Measurements from ENCODE around the gene MESP1. TPM values are rescaled to one million over a fixed set of nuclear protein-coding genes. Genes with fewer than 3 reads are reported as not detected.

MESP1 gene
- total and polyA plus RNA-seq, 2 of the 13 experiments (the other 11 are each of a cell fraction or from before 2014, with no cell fraction given), result not detected

DNA sequence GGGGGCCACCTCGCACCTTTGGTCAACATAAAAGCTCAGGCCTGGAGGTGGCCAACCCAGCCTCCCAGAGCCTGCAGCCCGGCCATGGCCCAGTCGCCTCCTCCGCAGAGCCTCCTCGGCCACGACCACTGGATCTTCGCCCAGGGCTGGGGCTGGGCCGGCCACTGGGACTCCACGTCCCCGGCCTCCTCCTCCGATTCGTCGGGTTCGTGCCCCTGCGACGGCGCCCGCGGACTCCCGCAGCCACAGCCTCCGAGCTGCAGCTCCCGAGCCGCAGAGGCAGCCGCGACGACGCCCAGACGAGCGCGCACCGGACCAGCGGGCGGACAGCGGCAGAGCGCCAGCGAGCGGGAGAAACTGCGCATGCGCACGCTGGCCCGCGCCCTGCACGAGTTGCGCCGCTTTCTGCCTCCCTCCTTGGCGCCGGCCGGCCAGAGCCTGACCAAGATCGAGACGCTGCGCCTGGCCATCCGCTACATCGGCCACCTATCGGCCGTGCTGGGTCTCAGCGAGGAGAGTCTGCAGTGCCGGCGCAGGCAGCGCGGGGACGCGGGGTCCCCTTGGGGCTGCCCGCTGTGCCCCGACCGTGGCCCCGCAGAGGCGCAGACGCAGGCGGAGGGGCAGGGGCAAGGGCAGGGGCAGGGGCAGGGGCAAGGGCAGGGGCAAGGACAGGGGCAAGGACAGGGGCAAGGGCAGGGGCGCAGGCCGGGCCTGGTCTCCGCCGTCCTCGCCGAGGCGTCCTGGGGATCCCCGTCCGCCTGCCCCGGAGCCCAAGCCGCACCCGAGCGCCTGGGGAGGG, 25.4 kb upstream of the MESP1 start, which contains the start of gene MESP2 (continued):
- TF ChIP-seq, protein P1, sequence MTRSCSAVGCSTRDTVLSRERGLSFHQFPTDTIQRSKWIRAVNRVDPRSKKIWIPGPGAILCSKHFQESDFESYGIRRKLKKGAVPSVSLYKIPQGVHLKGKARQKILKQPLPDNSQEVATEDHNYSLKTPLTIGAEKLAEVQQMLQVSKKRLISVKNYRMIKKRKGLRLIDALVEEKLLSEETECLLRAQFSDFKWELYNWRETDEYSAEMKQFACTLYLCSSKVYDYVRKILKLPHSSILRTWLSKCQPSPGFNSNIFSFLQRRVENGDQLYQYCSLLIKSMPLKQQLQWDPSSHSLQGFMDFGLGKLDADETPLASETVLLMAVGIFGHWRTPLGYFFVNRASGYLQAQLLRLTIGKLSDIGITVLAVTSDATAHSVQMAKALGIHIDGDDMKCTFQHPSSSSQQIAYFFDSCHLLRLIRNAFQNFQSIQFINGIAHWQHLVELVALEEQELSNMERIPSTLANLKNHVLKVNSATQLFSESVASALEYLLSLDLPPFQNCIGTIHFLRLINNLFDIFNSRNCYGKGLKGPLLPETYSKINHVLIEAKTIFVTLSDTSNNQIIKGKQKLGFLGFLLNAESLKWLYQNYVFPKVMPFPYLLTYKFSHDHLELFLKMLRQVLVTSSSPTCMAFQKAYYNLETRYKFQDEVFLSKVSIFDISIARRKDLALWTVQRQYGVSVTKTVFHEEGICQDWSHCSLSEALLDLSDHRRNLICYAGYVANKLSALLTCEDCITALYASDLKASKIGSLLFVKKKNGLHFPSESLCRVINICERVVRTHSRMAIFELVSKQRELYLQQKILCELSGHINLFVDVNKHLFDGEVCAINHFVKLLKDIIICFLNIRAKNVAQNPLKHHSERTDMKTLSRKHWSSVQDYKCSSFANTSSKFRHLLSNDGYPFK (CRISPR knock-in tag; IDR thresholded peaks at IDR 0.05; ENCODE audit: borderline replicate concordance), result no peak
- TF ChIP-seq HES4 (CRISPR knock-in tag; IDR thresholded peaks at IDR 0.05; ENCODE audit: borderline replicate concordance) (peak; percentile 47; the same call in 1 of the 2 replicates), MYC (CRISPR knock-in tag; IDR thresholded peaks at IDR 0.05; ENCODE audit: borderline replicate concordance) (peak; percentile 76; the same call in 1 of the 2 replicates), SP4 (CRISPR knock-in tag; IDR thresholded peaks at IDR 0.05) (peak; percentile 65), GTF2F1 (IDR thresholded peaks at IDR 0.05; ENCODE audit: low read length) (no peak), ZFP1 (CRISPR knock-in tag; IDR thresholded peaks at IDR 0.05) (no peak), TARDBP (CRISPR knock-in tag; IDR thresholded peaks at IDR 0.05) (no peak; the same call in 1 of the 2 replicates), ZBTB1 (CRISPR knock-in tag; IDR thresholded peaks at IDR 0.05; ENCODE audit: borderline replicate concordance) (no peak)
- TF ChIP-seq, protein P2, sequence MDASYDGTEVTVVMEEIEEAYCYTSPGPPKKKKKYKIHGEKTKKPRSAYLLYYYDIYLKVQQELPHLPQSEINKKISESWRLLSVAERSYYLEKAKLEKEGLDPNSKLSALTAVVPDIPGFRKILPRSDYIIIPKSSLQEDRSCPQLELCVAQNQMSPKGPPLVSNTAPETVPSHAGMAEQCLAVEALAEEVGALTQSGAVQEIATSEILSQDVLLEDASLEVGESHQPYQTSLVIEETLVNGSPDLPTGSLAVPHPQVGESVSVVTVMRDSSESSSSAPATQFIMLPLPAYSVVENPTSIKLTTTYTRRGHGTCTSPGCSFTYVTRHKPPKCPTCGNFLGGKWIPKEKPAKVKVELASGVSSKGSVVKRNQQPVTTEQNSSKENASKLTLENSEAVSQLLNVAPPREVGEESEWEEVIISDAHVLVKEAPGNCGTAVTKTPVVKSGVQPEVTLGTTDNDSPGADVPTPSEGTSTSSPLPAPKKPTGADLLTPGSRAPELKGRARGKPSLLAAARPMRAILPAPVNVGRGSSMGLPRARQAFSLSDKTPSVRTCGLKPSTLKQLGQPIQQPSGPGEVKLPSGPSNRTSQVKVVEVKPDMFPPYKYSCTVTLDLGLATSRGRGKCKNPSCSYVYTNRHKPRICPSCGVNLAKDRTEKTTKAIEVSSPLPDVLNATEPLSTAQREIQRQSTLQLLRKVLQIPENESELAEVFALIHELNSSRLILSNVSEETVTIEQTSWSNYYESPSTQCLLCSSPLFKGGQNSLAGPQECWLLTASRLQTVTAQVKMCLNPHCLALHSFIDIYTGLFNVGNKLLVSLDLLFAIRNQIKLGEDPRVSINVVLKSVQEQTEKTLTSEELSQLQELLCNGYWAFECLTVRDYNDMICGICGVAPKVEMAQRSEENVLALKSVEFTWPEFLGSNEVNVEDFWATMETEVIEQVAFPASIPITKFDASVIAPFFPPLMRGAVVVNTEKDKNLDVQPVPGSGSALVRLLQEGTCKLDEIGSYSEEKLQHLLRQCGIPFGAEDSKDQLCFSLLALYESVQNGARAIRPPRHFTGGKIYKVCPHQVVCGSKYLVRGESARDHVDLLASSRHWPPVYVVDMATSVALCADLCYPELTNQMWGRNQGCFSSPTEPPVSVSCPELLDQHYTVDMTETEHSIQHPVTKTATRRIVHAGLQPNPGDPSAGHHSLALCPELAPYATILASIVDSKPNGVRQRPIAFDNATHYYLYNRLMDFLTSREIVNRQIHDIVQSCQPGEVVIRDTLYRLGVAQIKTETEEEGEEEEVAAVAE (CRISPR knock-in tag; IDR thresholded peaks at IDR 0.05; ENCODE audit: borderline replicate concordance), result no peak
- TF ChIP-seq, protein P3, sequence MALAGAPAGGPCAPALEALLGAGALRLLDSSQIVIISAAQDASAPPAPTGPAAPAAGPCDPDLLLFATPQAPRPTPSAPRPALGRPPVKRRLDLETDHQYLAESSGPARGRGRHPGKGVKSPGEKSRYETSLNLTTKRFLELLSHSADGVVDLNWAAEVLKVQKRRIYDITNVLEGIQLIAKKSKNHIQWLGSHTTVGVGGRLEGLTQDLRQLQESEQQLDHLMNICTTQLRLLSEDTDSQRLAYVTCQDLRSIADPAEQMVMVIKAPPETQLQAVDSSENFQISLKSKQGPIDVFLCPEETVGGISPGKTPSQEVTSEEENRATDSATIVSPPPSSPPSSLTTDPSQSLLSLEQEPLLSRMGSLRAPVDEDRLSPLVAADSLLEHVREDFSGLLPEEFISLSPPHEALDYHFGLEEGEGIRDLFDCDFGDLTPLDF (CRISPR knock-in tag; IDR thresholded peaks at IDR 0.05), result peak; percentile 71; the same call in 1 of the 2 replicates
- TF ChIP-seq, protein P4, sequence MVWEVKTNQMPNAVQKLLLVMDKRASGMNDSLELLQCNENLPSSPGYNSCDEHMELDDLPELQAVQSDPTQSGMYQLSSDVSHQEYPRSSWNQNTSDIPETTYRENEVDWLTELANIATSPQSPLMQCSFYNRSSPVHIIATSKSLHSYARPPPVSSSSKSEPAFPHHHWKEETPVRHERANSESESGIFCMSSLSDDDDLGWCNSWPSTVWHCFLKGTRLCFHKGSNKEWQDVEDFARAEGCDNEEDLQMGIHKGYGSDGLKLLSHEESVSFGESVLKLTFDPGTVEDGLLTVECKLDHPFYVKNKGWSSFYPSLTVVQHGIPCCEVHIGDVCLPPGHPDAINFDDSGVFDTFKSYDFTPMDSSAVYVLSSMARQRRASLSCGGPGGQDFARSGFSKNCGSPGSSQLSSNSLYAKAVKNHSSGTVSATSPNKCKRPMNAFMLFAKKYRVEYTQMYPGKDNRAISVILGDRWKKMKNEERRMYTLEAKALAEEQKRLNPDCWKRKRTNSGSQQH (CRISPR knock-in tag; IDR thresholded peaks at IDR 0.05; ENCODE audit: low read depth), result no peak
- TF ChIP-seq, protein P5, sequence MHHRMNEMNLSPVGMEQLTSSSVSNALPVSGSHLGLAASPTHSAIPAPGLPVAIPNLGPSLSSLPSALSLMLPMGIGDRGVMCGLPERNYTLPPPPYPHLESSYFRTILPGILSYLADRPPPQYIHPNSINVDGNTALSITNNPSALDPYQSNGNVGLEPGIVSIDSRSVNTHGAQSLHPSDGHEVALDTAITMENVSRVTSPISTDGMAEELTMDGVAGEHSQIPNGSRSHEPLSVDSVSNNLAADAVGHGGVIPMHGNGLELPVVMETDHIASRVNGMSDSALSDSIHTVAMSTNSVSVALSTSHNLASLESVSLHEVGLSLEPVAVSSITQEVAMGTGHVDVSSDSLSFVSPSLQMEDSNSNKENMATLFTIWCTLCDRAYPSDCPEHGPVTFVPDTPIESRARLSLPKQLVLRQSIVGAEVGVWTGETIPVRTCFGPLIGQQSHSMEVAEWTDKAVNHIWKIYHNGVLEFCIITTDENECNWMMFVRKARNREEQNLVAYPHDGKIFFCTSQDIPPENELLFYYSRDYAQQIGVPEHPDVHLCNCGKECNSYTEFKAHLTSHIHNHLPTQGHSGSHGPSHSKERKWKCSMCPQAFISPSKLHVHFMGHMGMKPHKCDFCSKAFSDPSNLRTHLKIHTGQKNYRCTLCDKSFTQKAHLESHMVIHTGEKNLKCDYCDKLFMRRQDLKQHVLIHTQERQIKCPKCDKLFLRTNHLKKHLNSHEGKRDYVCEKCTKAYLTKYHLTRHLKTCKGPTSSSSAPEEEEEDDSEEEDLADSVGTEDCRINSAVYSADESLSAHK (CRISPR knock-in tag; IDR thresholded peaks at IDR 0.05; ENCODE audit: borderline replicate concordance), result no peak
- TF ChIP-seq, protein P6, sequence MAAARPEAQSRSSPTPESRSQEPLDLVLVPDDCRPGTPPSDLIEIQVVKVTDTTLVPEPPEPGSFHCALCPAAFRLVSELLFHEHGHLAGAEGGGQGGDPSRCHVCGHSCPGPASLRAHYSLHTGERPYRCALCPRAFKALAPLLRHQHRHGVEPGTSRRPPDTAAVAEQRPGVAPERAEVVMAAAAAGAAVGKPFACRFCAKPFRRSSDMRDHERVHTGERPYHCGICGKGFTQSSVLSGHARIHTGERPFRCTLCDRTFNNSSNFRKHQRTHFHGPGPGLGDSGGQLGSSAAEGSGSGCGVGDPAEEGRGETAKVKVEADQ (CRISPR knock-in tag; IDR thresholded peaks at IDR 0.05; ENCODE audit: borderline replicate concordance), result peak; percentile 67; the same call in 1 of the 2 replicates

Measured in HepG2 (cell line).